Astrocyte (in vitro differentiated cells and primary cell): ENCODE data around the gene PLEKHM3. TPM values are rescaled to one million over a fixed set of nuclear protein-coding genes. Genes with fewer than 3 reads are reported as not detected.

Experiments used
- DNase-seq: peaks from one replicate; pipeline ENCODE4 v3.0.0-alpha.2; 2010; ENCODE audit warnings: low read depth
- FAIRE-seq: peaks from 2 replicates; lab custom pipeline; 2011; peaks lifted over from hg19 to GRCh38; lab: Jason Lieb, UNC
- H2AFZ ChIP-seq: 2 replicates; pipeline ENCODE4 v1.6.0; 2012; ENCODE audit warnings: low read depth, low read length, inconsistent platforms
- H3K27ac ChIP-seq: 2 replicates; pipeline ENCODE4 v1.5.1; 2011; ENCODE audit warnings: low read depth, low read length, inconsistent platforms
- H3K27me3 ChIP-seq: 2 replicates; pipeline ENCODE4 v1.6.0; 2011; ENCODE audit warnings: low read length, inconsistent platforms; ENCODE audit not compliant: insufficient read depth
- H3K36me3 ChIP-seq: 2 replicates; pipeline ENCODE4 v1.5.1; 2011; ENCODE audit warnings: low read length, inconsistent platforms; ENCODE audit not compliant: insufficient read depth
- H3K4me1 ChIP-seq: 2 replicates; pipeline ENCODE4 v1.5.1; 2011; ENCODE audit warnings: low read length, inconsistent platforms; ENCODE audit not compliant: insufficient read depth
- H3K4me2 ChIP-seq: 2 replicates; pipeline ENCODE4 v1.6.0; 2012; ENCODE audit warnings: low read length, inconsistent platforms
- H3K4me3 ChIP-seq: 2 replicates; pipeline ENCODE4 v1.5.1; 2011; ENCODE audit warnings: low read depth, mild to moderate bottlenecking, low read length, inconsistent platforms; ENCODE audit not compliant: insufficient read depth
- H3K79me2 ChIP-seq: 2 replicates; pipeline ENCODE4 v1.6.0; 2012; ENCODE audit warnings: mild to moderate bottlenecking, low read length, inconsistent platforms; ENCODE audit not compliant: insufficient read depth
- H3K9ac ChIP-seq: 2 replicates; pipeline ENCODE4 v1.6.0; 2012; ENCODE audit warnings: mild to moderate bottlenecking, low read length, inconsistent platforms
- H3K9me3 ChIP-seq: 2 replicates; pipeline ENCODE4 v1.5.1; 2012; ENCODE audit warnings: low read depth, mild to moderate bottlenecking, low read length, inconsistent platforms; ENCODE audit not compliant: insufficient read depth
- H4K20me1 ChIP-seq: 2 replicates; pipeline ENCODE4 v1.6.0; 2012; ENCODE audit warnings: low read length, inconsistent platforms; ENCODE audit not compliant: insufficient read depth
- H3K27ac Mint-ChIP-seq: one replicate; pipeline ENCODE4 v1.8.0; 2021; ENCODE audit warnings: mild to moderate bottlenecking, mixed read lengths; ENCODE audit not compliant: unreplicated experiment
- H3K27me3 Mint-ChIP-seq: one replicate; pipeline ENCODE4 v1.8.0; 2021; ENCODE audit warnings: low read depth, mixed read lengths; ENCODE audit not compliant: unreplicated experiment
- H3K36me3 Mint-ChIP-seq: one replicate; pipeline ENCODE4 v1.8.0; 2021; ENCODE audit warnings: low read depth, mixed read lengths; ENCODE audit not compliant: unreplicated experiment
- H3K4me1 Mint-ChIP-seq: one replicate; pipeline ENCODE4 v1.8.0; 2021; ENCODE audit warnings: low read depth, mixed read lengths; ENCODE audit not compliant: unreplicated experiment
- H3K4me3 Mint-ChIP-seq: one replicate; pipeline ENCODE4 v1.8.0; 2021; ENCODE audit warnings: mild to moderate bottlenecking, moderate library complexity, mixed read lengths; ENCODE audit not compliant: unreplicated experiment
- H3K9me3 Mint-ChIP-seq: one replicate; pipeline ENCODE4 v1.8.0; 2021; ENCODE audit warnings: mild to moderate bottlenecking, mixed read lengths; ENCODE audit not compliant: unreplicated experiment
- EZH2 ChIP-seq: IDR thresholded peaks from 2 replicates; pipeline ENCODE4 v1.6.1; 2012; ENCODE audit warnings: mild to moderate bottlenecking, low read length, inconsistent platforms; ENCODE audit not compliant: insufficient read depth
- total RNA-seq: library from RNA; stranded (reverse); gene quantifications from 2 replicates; pipeline ENCODE4 v1.2.1, GENCODE V29; 2021
- TF ChIP-seq, protein P1 (sequence below): IDR thresholded peaks from 2 replicates; pipeline ENCODE4 v1.5.1; 2011; ENCODE audit warnings: low read depth, mild to moderate bottlenecking, inconsistent platforms, low read length, moderate library complexity; ENCODE audit not compliant: insufficient read depth

PLEKHM3 gene
- total RNA-seq, 1 donor from 2014 or later = 9.1 TPM

- H3K36me3 Mint-ChIP-seq = peaks cover 5% of the 10 kb centered on the region
- peaks cover 3% of the 10 kb centered on the region for H3K36me3 ChIP-seq
- no peaks in the 10 kb centered on the region for H4K20me1 ChIP-seq
- H3K27me3 ChIP-seq = no peaks in the 10 kb centered on the region
- no peaks in the 10 kb centered on the region for H3K9me3 ChIP-seq
- no peaks in the 10 kb centered on the region for H3K79me2 ChIP-seq
- no peaks in the 10 kb centered on the region for H3K4me1 Mint-ChIP-seq
- peaks cover 8% of the 10 kb centered on the region for H3K4me1 ChIP-seq
- H3K4me3 Mint-ChIP-seq = no peak overlapping the region
- no peak overlapping the region for H3K4me2 ChIP-seq
- no peaks in the 10 kb centered on the region for H3K27me3 Mint-ChIP-seq
- no peak overlapping the region for H3K27ac Mint-ChIP-seq
- DNase-seq (no peak), FAIRE-seq (no peak)
- no peak overlapping the region for H2AFZ ChIP-seq
- H3K9ac ChIP-seq = no peak overlapping the region
- no peak for TF ChIP-seq EZH2
- TF ChIP-seq, protein P1, sequence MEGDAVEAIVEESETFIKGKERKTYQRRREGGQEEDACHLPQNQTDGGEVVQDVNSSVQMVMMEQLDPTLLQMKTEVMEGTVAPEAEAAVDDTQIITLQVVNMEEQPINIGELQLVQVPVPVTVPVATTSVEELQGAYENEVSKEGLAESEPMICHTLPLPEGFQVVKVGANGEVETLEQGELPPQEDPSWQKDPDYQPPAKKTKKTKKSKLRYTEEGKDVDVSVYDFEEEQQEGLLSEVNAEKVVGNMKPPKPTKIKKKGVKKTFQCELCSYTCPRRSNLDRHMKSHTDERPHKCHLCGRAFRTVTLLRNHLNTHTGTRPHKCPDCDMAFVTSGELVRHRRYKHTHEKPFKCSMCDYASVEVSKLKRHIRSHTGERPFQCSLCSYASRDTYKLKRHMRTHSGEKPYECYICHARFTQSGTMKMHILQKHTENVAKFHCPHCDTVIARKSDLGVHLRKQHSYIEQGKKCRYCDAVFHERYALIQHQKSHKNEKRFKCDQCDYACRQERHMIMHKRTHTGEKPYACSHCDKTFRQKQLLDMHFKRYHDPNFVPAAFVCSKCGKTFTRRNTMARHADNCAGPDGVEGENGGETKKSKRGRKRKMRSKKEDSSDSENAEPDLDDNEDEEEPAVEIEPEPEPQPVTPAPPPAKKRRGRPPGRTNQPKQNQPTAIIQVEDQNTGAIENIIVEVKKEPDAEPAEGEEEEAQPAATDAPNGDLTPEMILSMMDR = no peak
- H3K9me3 Mint-ChIP-seq = no peaks in the 10 kb centered on the region
- H3K4me3 ChIP-seq = no peak overlapping the region
- H3K27ac ChIP-seq = no peak overlapping the region
Observed at GRCh38 chr2:207929923-207930322, 95.4 kb downstream of the PLEKHM3 start.

GRCh38 chr2:207928079-207928478 lies 97.2 kb downstream of the PLEKHM3 start:
- H3K36me3 ChIP-seq = peaks cover 3% of the 10 kb centered on the region
- no peak overlapping the region for H3K27ac ChIP-seq
- H3K4me1 ChIP-seq = peaks cover 8% of the 10 kb centered on the region
- Mint-ChIP-seq H3K27me3 (no peaks in the 10 kb centered on the region), H3K4me1 (no peaks in the 10 kb centered on the region), H3K4me3 (no peak overlapping the region), H3K27ac (no peak overlapping the region), H3K9me3 (no peaks in the 10 kb centered on the region), H3K36me3 (peaks cover 5% of the 10 kb centered on the region)
- no peak overlapping the region for H3K9ac ChIP-seq
- DNase-seq = no peak
- TF ChIP-seq EZH2 = no peak
- TF ChIP-seq, protein P1 = no peak
- no peak overlapping the region for H3K4me2 ChIP-seq
- H3K9me3 ChIP-seq = no peaks in the 10 kb centered on the region
- H2AFZ ChIP-seq = no peak overlapping the region
- no peak overlapping the region for H3K4me3 ChIP-seq
- no peaks in the 10 kb centered on the region for H4K20me1 ChIP-seq
- H3K79me2 ChIP-seq = no peaks in the 10 kb centered on the region
- H3K27me3 ChIP-seq = no peaks in the 10 kb centered on the region
- FAIRE-seq = no peak

DNA sequence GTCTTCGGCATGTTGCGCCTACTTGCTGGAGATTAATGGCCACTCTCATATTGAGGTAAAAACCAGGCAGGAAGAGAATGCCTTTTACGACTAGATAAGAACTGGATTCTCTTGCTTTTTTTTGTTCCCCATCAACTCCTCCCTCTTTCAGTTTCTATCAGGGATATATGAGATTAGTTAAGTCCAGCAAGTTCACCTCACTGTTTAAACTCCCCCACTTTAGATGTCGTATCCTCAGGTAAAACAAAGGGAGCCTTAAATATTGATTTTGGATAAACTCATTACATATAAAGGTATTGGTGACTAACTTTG lies 98.4 kb downstream of the PLEKHM3 start:
- no peak for FAIRE-seq
- H3K36me3 ChIP-seq = peaks cover 3% of the 10 kb centered on the region
- H3K27ac ChIP-seq = no peak overlapping the region
- H3K4me1 Mint-ChIP-seq = no peaks in the 10 kb centered on the region
- no peaks in the 10 kb centered on the region for H3K9me3 Mint-ChIP-seq
- H3K79me2 ChIP-seq = no peaks in the 10 kb centered on the region
- no peak overlapping the region for H3K4me2 ChIP-seq
- H2AFZ ChIP-seq = no peak overlapping the region
- H3K36me3 Mint-ChIP-seq = peaks cover 8% of the 10 kb centered on the region
- TF ChIP-seq EZH2 = no peak
- TF ChIP-seq, protein P1 = no peak
- no peak overlapping the region for H3K4me3 Mint-ChIP-seq
- H4K20me1 ChIP-seq = no peaks in the 10 kb centered on the region
- H3K9me3 ChIP-seq = no peaks in the 10 kb centered on the region
- no peak overlapping the region for H3K9ac ChIP-seq
- peaks cover 8% of the 10 kb centered on the region for H3K4me1 ChIP-seq
- no peak overlapping the region for H3K4me3 ChIP-seq
- H3K27me3 Mint-ChIP-seq = no peaks in the 10 kb centered on the region
- H3K27ac Mint-ChIP-seq = no peak overlapping the region
- peak; percentile 55 for DNase-seq
- no peaks in the 10 kb centered on the region for H3K27me3 ChIP-seq
